ENCODE results near the gene STX5.
A peak's percentile ranks its signal among the peaks of the same experiment; 100 is the strongest.
"Not testable (repeated sequence)": the region's sequence is repeated elsewhere in the genome, so short reads cannot be mapped to it uniquely, and the experiment has no call there.

STX5 gene

GRCh38 chr11:62854013-62854824 is 22.4 kb upstream of the STX5 start:
- DNase-seq (ENCODE audit: low spot score): no peak

DNA sequence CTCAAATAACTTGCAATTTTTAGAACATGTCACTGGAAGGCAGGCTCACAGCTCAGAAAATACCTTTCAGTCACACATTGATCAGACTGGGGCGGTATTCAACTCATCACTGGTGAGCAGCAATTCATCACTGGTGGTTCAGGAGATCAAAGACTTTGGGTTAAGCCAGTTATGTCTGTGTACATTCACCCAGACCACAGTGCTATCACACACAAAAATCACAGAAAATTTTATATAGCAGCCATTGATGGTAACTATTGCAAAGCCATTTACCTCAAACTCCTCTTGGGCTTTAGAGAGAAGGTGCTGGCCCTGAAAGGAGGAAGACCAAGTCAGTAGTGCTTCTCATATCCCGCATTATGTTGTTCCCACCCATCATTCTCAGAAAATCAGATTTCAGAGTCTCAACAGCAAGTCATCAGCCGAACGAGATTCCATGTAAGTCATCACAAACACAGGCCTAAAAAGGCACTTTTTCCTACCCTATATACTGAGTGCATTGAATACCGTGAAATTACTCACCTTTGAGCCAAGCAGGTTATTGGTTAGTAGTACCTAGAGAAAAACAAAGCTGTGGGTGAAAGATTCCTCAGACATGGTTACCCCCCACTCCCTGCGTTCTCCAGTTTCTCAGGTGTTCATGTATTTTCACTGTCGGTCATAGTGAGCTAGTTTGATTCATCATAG is 21.6 kb upstream of the STX5 start:
- no peak for DNase-seq (ENCODE audit: low spot score)

- DNase-seq (ENCODE audit: low spot score): no peak
These were observed 20.8 kb upstream of the STX5 start for GRCh38 chr11:62852523-62853188.

DNA sequence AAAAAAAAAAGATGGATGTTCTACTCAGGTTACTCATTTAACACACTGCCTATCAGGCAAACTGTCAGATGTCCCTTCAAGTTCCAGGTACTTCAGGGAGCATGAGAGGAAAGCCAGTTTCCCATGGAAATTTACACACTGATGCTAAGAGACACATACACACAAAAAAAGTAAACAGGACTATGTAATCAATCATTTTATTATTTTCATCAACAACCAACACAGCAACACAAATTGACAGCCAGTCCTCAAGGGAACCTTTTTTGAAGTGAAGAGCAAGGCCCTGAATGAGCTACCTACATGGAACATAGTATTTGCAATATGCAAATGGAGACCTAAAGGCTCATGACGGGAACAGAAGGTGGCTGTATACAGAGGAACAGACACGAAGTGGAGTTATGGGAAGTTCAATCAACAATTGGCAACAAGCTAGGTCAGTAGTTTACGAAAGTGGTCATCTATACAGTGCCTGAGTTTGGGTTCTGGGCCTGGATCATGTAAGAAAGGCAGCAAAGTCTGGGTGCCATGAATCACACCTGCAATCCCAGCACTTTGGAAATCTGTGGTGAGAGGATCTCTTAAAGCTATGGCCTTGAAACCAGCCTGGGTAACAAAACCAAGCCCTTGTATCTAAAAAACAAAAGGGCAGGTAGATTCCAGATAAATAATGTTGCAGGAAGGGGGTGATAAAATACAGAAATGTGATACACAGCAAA is 20.1 kb upstream of the STX5 start:
- DNase-seq (ENCODE audit: low spot score): no peak

- no peak for DNase-seq (ENCODE audit: low spot score)
These were observed 19.3 kb upstream of the STX5 start for GRCh38 chr11:62850911-62851806.

DNA sequence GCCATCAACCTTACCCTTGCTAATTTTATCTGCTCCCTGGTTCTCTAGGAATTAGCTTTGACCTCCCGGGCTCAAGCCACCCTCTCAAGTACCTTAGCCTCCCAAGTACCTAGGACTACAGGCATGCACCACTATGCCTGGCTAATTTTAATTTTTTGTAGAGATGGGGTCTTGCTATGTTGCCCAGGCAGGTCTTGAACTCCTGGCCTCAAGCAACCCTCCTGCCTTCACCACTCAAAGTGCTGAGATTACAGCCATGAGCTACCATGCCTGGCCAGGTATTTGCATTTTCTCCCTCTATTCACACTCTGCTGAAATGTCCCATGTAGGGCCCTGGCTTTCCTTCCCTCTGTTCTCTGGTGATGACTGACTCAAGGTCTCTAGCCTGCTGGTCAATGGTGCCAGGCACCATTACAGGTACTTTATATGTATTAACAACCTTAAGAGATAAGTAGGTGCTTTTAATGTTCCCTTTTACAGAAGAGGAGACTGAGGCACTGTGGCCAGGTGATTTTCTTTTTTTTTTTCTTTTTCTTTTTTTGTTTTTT is 16.0 kb upstream of the STX5 start:
- DNase-seq (ENCODE audit: low spot score): no peak

DNA sequence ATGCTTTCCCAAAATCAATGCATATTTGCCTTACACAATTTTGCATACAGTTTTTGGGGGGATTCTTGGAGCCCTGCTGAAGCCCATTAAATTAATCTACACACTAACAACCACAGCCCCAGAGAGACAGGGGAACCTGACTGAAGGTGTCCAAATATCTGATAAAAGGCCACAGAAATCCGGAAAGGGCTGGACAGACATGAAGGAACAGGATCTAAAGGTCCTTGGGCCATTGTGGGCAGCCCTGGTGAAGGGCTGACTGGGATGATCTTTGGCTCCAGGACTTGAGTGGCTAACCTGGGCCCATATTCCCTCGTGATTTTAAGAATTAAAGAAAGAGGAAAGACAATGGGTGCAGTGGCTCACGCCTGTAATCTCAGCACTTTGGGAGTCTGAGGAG is 14.3 kb upstream of the STX5 start:
- no peak for DNase-seq (ENCODE audit: low spot score)

GRCh38 chr11:62844154-62844553 is 12.3 kb upstream of the STX5 start:
- no peak for DNase-seq (ENCODE audit: low spot score)

DNA sequence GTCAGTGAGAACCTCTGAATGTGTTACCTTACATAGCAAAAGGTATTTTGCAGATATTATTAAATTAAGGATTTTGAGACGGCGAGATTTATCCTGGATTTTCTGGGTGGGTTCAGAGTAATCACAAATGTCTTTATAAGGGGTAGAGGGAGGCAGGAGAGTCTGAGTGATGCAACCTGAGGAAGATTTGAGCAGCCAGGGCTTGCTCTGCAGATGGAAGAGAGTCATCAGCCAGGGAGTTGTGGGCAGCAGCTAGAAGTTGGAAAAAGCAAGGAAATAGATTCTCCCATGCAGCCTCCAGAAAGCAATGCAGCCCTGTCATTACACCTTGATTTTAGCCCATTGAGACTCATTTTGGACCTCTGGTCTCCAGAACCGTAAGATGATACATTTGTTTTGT is 11.6 kb upstream of the STX5 start:
- no peak for DNase-seq (ENCODE audit: low spot score)

DNA sequence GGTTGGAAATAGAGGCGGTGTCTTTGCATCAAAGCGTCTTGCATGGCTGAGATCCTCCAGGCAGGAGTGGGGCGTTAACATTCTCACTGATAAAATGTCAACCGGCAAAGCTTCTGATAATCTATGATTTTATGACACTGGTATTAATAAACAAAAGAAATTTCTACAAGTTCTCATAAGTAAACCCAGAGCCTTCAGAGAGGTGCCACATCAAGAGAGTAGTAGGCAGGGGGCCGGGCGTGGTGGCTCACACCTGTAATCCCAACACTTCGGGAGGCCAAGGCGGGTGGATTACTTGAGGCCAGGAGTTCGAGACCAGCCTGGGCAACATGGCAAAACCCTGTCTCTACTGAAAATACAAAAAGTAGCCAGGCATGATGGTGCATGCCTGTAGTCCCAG is 11.0 kb upstream of the STX5 start:
- DNase-seq (ENCODE audit: low spot score): not testable (repeated sequence)

DNA sequence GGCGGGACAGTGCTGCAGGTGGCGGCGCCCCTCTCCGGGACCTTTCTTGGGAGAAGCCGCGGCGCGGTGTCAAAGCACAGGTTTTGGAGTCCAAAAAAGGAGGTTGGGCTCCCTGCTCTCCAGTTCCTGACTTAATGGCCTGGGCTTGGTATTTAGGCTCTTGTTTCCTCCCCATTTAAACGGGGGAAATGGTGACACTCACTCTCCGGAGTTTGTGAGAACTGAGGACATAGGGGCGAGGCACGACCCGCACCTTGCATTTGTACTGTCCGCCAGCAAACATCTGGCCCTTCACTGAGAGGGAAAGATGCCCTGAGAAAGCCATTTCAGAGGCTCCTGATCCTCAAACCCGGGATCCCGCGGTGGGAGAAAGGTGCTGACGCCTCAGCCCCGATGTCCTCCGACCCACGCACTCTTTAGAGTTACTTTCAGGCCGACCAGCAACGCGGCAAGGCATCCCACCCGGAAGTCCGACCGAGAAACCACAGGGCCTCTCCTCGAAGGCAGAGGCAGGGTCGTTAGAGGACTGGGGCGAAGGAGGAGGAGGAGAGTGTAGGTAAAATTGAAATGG is 10.4 kb upstream of the STX5 start:
- DNase-seq (ENCODE audit: low spot score): no peak

DNA sequence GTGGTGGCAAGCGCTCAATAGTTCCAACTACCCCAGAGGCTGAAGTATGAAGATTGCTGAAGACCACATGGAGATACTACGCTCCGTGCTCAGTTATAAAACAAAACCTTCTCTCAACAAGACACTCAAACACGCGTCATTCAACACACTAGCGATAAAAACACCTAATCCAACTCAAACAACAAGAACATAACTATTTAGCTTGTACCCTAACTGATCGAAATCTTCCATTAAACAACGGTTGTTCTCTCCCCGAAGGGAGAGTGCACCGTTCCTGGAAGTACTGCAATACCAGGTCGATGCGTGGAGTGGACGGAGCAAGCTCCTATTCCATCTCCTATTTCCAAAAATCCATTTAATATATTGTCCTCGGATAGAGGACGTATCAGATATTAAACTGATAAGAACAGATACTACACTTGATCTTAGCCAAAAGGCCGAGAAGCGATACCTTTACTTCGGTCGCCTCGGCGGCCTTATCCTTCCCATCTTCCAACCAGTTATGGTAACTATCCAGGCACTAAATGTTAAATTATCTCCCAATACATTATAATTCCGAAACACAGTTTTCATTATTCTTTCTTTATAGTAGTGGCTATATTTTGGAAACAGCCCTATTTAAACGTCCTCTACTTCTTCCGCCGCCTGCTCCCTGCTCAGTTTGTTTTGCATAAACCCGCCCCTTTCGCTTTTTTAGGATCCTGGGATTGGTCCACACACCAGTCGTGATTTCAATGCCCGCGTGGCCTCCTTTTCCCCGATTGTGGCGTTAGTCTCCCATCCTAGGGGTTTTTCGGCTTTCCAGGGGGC is 9.7 kb upstream of the STX5 start:
- DNase-seq (ENCODE audit: low spot score): peak; percentile 94

- peak; percentile 58 for DNase-seq (ENCODE audit: low spot score)
These were observed 9.0 kb upstream of the STX5 start for GRCh38 chr11:62840721-62841360.

- DNase-seq (ENCODE audit: low spot score): peak; percentile 96
These were observed 7.4 kb upstream of the STX5 start, which contains the start of gene WDR74 for GRCh38 chr11:62839050-62839945. Gene WDR74, minus strand, starts transcription at chr11:62839590. Its CDS starts 20 bp downstream, at chr11:62839570.

DNA sequence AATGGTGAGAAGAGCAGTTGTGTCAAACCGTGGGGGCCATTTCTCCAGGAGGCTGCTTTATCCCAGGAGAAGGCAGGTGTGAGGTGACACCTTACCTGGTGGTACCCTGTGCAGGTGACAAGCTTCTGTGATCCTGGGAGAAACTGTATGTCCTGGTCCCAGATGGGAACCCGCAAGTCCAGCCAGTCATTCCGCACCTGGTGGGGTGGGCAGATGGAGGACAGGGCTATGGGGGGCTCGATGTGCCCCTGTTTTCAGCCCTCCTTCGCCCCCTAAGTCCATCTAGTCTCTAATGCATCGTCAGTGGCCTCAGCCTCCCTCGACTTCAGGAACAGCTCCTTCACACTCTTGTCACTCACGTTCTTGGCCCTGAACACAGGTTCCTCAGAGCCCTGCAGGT is 3.5 kb upstream of the STX5 start:
- no peak for DNase-seq (ENCODE audit: low spot score)

DNA sequence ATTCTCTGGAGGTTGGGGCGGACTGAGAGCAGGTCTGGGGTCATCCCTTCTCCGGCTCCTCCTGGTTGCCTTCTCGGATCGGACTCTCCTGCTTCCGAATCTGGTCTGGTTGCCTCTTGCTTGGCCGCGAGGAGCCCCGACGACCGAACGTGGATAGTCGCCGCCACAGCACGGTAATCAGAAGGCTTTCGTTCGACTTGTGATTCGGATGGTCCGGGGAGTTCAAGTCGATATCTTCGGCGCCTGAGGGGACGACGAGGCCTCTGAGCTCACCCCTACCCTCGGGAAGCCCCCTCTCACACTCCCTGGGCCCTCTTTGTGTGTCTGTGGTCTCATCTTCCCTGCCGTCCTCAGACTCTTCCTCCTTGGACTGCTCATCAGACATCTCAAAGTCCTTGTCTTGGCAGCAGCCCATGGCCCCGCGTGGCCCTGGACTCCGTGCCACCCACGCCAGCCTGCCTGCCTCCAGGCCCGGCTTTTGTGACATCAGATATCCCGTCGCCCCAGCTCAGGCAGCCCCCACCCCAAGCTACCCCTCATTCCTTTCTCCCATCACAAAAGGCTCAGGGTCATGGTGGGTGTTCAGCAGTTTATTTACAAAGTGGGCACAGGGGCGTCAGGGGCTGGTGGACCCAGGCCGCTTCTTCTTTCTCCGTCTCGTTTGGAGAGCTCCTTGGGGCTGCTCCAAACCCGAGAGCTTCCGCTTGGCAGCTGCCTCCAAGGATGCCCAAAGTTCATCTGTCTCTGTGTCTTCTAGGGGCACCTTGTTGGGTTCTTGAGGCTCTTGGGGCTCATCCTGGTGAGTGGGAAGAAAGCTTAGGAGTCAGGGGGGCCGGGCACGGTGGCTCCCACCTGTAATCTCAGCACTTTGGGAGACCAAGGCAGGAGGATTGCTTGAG is 734 bp upstream of the STX5 start, which contains the start of gene TEX54:
TEX54 (minus strand) TSS at position 506 of the 899 bp plus-strand sequence.
- DNase-seq (ENCODE audit: low spot score): no peak
